H7 (cell line): ENCODE data around the gene SNRNP70. TPM values are rescaled to one million over a fixed set of nuclear protein-coding genes. Genes with fewer than 3 reads are reported as not detected.

Source experiments
- DNase-seq: peaks from one replicate; pipeline ENCODE4 v3.0.0; 2012
- H3K27me3 ChIP-seq: 2 replicates; pipeline ENCODE4 v1.6.0; 2011; ENCODE audit warnings: mild to moderate bottlenecking, low read length; ENCODE audit not compliant: control insufficient read depth, insufficient read depth
- H3K36me3 ChIP-seq: replicated peaks from 2 replicates; pipeline ENCODE4 v1.5.1; 2011; ENCODE audit warnings: low read length; ENCODE audit not compliant: control insufficient read depth, insufficient read depth
- H3K4me3 ChIP-seq: 2 replicates; pipeline ENCODE4 v1.5.1; 2011; ENCODE audit warnings: low read depth, mild to moderate bottlenecking, control low read depth, low read length, moderate library complexity; ENCODE audit not compliant: insufficient read depth
- total RNA-seq: library from RNA; depleted of rRNA; stranded (reverse); fragments of >200 nt; shearing (Covaris generic); gene quantifications from 2 replicates; pipeline ENCODE4 v1.2.3, GENCODE V29; 2014

The SNRNP70 gene
- total RNA-seq, 1 experiment from 2014 or later = 397 TPM

DNA sequence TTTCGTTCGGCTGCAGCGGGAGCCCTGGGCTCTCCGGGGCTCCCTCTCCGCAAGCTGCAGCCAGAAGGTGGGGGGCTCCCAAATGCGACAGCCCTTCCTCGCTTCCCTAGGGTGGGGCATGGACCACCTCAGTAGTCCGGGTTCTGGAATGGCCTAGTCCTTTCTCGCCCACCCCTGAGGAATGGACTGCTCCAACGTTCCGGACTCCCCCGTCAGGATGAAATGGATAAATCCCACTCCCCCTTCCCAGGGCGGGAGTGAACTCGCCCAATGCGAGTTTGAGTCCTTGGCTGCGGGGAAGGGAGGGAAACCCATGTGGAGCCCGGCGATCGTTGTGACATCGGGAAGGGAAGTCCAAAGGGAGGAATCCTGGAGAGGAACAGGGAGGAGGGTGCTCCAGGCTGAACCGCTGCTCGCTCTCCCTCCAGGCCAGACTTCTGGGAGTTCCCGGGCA is 64.4 kb downstream of the SNRNP70 start:
- peak; percentile 84 for DNase-seq

DNA sequence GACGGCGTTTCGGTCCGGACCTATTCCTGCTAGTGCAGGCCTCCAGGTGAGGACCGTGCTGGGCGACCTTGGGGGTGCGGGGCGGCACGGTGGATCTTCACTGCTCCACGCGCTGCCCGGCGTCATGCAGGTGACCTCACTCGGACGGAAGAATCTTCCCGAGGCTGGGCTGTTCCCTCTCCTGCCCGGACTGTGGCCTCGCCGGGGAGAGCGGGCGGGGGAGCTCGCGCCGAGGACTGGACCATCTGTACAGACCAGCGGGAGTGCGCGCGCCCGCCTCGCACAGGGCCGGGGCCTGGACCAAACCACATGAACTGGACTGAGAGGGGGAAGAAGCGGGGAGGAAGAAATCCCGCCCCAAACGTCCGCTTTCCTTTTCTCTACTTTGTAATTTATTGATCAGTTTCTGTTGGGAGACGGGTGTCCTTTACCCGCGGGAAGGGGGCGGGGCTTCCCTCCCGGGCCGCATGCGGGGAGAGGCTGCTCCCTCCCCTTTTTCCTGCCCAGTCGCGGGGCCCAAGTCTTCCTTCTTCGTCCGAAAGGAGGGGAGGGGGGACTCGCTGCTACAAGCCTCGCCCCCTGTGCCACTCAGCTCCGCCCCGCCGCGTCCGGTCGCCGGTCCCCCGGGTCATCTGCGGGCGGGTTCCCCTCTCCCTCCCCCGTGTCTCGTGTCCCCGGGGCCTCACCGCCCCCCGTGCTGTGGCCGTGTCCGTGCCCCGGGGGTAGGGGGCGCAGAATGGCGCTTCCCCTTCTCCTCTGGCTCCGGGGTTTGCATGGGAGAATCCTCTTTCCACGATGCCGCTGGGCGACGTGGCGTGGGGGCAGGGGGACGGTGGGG is 65.1 kb downstream of the SNRNP70 start:
- peak; percentile 94 for DNase-seq
- Histone ChIP-seq H3K4me3 (peak overlapping the region; percentile 94), H3K36me3 (no peaks in the 10 kb centered on the region), H3K27me3 (peaks cover 27% of the 10 kb centered on the region)

More for the DNA sequence above, 64.4 kb downstream of the SNRNP70 start:
- H3K27me3 ChIP-seq = peaks cover 25% of the 10 kb centered on the region
- H3K36me3 ChIP-seq = no peaks in the 10 kb centered on the region
- H3K4me3 ChIP-seq = peak overlapping the region; percentile 94

DNA sequence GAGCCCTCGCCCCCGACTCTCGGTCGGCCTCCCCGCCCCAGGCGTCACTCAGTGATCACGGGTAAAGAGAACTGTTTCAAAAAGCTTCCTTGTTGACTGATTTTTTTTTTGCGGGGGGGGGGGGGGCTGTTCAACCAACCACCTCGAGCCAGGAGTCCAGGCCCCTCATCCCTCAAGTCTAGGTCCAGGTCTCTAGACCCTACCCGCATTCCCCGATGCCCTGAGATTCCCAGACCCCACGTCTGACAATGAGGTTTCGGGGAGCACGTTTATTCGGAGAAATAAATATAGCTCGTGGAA is 65.6 kb downstream of the SNRNP70 start:
- H3K27me3 ChIP-seq = peaks cover 28% of the 10 kb centered on the region
- peak overlapping the region; percentile 94 for H3K4me3 ChIP-seq
- no peaks in the 10 kb centered on the region for H3K36me3 ChIP-seq
- DNase-seq = no peak

DNA sequence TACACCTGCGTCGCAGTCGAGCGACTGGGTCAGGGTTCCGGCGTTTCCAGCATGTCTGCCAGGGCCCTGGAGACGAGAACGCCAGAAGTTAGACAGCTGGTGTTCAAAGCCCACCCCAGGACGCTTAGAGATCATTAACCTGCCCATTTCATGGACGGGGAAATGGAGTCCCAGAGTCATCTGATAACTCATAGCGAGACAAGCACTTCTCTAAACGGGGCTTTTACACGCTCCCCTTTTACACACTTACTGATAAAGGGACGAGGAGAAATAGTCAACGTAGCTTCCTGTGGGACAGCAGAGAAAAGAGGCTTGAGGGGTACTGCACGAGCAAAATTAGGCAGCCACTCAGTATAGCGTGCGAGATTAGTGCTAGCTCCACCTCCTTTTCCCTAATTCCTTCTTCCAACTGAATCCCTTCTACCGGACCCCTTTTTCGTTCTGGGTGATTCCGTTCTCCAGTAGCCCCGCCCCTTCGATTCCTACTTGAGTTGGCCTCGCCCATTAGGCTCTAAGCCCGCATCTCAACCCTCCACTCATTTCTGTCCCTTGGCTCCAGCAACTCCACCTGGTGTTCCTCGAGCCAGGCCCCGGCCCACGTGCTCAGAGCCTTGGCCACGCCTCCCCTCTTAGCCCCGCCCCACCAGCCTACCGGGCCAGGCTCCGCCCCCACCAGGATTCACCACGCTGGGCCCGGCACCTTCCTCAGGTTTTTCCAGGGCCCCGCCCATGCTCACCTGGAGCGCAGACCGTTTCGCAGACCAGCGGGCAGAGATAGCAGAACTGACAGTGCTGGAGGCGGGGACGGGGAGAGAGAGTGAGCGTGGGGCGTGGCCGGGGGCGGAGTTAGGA is 66.2 kb downstream of the SNRNP70 start:
- no peaks in the 10 kb centered on the region for H3K36me3 ChIP-seq
- H3K4me3 ChIP-seq = peak overlapping the region; percentile 94; the same call in 1 of the 2 replicates
- peak; percentile 98 for DNase-seq
- peaks cover 30% of the 10 kb centered on the region for H3K27me3 ChIP-seq

DNA sequence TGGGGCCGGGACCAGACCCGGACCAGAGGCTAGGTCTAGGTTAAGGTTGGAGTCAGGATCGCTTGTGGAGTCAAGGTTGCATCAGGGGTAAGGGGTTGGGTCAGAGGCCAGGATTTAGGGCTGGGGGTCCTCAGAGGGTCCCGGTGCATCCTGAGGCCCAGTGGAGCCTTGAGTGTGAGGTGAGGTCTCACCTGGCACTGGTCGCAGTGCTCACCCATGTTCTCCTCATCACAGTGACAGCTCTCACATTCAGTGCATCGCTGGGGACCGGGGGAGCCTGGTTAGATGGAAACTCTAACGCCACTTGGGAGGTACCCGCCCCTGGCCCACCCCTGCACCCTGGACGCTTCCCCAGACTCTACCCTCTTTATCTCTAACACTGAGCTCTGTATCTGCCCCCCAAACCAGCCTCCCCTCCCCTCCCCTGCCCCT is 66.9 kb downstream of the SNRNP70 start:
- Histone ChIP-seq H3K27me3 (peaks cover 30% of the 10 kb centered on the region), H3K36me3 (no peaks in the 10 kb centered on the region), H3K4me3 (peak overlapping the region; percentile 25; the same call in 1 of the 2 replicates)
- no peak for DNase-seq

DNA sequence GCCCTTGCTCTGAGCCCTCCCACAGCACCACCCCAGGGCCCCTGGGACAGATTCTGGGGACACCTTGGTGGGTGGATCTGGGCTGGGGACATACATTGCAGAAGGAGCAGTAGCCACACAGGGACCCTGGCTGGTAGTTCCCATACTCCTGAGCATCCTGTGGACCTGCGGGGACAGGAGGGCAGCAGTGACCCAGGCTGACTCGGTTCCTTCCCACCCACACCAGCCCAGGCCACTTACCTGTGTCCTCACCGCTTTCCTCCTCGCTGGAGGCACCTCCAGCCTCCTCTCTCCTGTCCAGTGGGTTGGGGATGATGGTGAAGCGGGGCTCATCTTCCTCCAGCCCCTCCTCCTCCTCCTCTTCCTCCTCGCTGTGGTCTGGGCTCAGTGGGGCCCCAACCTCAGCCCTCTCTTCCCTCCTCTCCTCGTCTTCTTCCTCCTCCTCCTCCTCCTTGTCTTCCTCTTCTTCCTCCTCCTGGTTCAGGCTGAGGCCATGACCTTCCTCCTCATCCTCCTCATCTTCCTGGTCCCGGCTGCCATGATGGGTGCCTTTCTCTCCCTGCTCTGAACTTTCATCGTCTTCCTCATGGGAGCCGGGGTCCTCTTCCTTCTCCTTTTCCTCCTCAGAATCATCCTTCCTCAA is 68.0 kb downstream of the SNRNP70 start:
- H3K27me3 ChIP-seq = peaks cover 36% of the 10 kb centered on the region
- H3K4me3 ChIP-seq = no peak overlapping the region

GRCh38 chr19:49154279-49154678 is 69.0 kb downstream of the SNRNP70 start:
- Histone ChIP-seq H3K4me3 (no peak overlapping the region), H3K27me3 (peaks cover 38% of the 10 kb centered on the region), H3K36me3 (no peaks in the 10 kb centered on the region)
- no peak for DNase-seq

More for the DNA sequence above, 68.0 kb downstream of the SNRNP70 start:
- DNase-seq = no peak
- no peaks in the 10 kb centered on the region for H3K36me3 ChIP-seq

DNA sequence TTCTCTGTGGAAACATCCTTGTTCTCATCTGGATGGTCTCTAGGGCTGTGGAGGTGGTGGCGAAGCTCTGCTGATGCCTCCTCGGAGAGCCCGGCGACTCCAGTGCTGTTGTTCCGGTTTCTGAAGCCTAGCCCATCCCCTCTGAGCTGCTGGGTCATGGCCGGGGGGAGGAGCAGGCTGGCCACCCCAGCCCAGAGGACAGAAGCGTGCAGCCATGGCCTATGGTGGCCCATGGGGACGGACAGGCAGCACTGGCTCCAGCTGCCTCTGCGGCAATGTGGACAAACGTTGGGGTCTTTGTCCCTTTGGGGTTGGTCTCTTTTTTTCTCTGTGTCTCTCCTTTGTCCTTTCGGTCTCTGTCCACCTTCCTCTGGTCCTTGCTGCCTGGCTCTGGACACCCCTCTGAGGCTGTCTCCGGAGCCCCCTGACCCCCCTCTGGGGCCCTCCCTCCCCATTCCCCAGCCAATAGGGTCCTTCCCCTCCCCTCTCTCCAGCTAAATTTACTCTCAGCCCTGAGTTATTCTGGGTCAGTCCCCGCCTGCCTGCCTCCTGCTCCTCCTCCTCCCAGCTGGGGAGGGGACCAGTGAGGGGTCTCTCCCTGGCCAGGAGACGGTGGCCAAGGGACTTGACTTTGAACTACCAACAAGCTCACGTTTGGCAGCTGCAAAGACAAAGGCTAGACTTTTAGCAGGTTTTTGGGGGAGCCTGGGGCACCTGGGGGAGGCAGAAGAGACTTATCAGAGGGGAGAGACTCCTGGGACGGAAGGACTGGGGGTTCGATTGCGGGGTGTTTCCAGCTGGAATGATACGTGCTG is 70.0 kb downstream of the SNRNP70 start, which contains the start of gene HRC:
Gene HRC (minus strand): TSS at position 392 of the 815 bp plus-strand sequence. CDS start 159 bp downstream, at position 233.
- Histone ChIP-seq H3K27me3 (peaks cover 38% of the 10 kb centered on the region), H3K4me3 (no peak within 1 kb of the TSS), H3K36me3 (no peaks in the 10 kb centered on the region)
- DNase-seq = peak; percentile 56

DNA sequence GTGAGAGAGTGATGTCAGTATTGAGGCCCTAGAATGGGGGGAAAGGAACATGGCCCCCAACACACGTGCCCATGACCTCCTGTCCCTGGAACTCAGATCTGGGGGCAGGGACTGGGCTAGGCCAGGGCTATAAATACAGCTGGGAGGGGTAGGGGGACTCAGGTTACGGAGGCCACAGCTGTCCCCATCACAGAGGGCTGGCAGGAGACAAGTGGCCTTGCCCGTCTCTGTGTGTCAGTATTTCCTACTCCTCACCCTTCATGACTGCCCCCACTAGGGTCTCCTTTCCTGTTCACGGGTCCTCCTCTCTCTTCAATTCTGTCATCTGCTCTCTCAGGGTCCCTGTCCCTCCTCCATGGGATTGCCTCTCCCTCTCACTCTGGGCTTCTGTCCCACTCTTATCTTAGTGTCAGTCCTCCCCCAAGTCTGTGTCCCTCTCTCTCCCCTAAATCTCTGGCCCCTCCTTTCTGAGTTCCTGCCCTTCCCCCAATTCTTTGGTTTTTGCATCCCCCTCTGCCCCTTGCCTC is 70.6 kb downstream of the SNRNP70 start:
- no peak overlapping the region for H3K4me3 ChIP-seq
- peaks cover 35% of the 10 kb centered on the region for H3K27me3 ChIP-seq
- peak; percentile 49 for DNase-seq
- no peaks in the 10 kb centered on the region for H3K36me3 ChIP-seq

DNA sequence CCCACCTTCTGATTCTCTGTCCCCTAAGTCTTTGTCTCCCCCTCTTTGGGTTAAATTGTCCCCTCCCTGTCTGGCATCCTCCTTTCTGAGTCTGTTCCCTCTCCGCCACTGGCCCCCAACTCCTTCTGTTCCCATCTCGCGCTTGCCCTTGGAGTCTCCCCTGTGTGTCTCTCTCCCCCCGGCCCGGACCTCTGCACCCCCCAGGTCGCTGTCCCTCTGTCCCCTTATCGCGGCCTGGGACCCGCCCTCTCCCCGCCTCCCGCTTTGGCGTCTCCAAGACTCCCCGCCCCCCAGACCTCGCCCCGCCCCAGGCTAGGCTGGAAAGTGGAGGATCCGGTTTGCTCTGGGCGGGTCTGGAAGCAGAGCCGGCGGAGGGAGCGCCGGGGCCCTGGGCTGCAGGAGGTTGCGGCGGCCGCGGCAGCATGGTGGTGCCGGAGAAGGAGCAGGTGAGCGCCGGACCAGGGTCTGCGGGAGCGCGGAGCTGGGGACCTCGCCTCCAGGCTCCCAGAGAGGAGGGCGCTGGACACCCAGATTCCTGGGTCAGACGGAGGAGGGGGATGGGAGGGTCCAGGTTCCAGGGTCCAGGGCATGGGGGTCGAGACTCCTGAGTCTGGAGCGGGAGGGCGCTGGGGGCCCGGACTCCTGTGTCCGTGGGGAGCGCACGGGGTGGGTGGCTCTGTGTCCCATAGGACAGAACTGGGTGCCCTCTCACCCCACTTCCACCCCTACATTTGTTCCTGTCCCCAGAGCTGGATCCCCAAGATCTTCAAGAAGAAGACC is 72.4 kb downstream of the SNRNP70 start, which contains the start of gene TRPM4:
Gene TRPM4 (plus strand): TSS at position 348 of the 780 bp plus-strand sequence. CDS start 75 bp downstream, at position 423.
- Histone ChIP-seq H3K4me3 (peak within 1 kb of the TSS; percentile 73), H3K36me3 (no peaks in the 10 kb centered on the region), H3K27me3 (peaks cover 26% of the 10 kb centered on the region)
- peak; percentile 98 for DNase-seq
